SW 1271 (cell line): Measurements from ENCODE around the gene EEF1G.
"Not testable (repeated sequence)": the region's sequence is repeated elsewhere in the genome, so short reads cannot be mapped to it uniquely, and the experiment has no call there.

ENCODE experiments used
- DNase-seq, 2 experiments: peaks; one replicate each; lab custom pipeline; 2025; lab: John Stamatoyannopoulos, UW

Gene EEF1G

GRCh38 chr11:62573592-62574362 lies at the start of gene EEF1G:
TSS of gene EEF1G (minus strand) at chr11:62573891. CDS start at chr11:62573842, 49 bp downstream.
- DNase-seq = peak; percentile 97 to 99

- no peak for DNase-seq
These were observed 48.9 kb upstream of the EEF1G start for GRCh38 chr11:62622476-62623089.

DNA sequence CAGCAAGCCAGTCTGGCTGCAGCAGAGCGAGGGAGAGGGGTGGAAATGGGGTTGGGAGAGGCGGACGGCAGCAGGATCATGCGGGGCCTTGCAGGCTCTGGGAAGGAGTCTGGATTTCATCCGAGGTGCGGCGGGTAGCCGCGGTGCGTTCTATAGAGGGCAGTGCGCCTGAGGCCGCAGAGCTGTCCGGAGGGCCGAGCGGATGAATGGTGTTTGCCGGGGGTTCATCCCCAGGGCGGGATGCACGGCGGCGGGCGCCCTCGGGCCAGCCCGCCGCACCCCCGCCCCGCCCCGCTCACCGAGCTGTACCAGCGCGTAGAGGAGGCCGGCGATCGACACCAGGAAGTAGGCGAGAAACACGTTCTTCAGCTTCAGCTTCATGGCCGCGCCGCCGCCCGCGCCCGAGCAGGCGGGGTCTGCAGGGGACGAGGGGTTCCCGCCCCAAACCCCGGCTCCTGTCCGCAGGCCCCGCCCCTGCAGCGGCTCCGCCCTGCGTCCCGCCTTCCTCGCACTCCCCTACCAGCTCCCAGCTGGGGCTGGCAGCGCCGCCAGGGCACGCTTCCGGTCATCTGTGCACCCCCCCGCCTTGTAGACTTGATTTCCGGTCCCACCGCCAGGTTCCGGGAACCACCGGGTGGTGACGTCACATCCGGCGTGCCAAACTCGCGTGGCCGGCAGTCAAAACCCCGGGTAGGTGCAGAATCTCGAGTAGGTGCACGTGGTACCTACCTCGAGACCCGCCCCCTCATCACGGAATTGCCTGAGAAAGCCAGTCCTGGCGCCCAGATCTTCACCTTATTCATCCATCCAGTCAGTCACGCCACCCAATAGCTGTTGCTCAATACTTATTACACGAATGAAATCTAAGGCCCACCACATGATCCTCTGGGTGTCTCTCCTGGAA lies 48.1 kb upstream of the EEF1G start, which contains the start of gene B3GAT3:
Gene B3GAT3, minus strand, starts transcription at position 420 of the 904 bp plus-strand sequence. Its CDS starts 39 bp downstream, at position 381.
- peak; percentile 91 to 96 for DNase-seq

- no peak for DNase-seq
These were observed 47.4 kb upstream of the EEF1G start for GRCh38 chr11:62621027-62621566.

- not testable (repeated sequence) for DNase-seq
These were observed 43.3 kb upstream of the EEF1G start for GRCh38 chr11:62616957-62617356.

DNA sequence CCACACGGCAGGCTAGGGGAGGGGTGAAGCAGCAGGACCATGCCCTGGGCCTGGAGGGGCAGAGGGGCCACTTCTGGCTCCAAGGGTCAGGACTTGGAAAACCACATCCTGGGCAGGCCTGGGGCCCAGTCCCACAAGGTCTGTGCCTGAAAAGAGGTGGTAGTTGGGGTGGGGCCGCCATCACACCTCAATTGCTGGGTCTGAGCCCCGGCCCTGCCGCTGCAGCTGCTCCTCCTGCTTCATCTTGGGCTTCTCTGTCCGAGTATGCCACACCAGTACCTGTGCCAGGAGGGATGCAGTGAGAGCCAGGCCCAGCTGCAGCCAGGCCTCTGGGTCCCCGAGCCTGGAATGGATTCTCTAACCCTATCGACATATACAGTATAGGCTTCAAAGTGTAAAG lies 41.8 kb upstream of the EEF1G start:
- DNase-seq = no peak

DNA sequence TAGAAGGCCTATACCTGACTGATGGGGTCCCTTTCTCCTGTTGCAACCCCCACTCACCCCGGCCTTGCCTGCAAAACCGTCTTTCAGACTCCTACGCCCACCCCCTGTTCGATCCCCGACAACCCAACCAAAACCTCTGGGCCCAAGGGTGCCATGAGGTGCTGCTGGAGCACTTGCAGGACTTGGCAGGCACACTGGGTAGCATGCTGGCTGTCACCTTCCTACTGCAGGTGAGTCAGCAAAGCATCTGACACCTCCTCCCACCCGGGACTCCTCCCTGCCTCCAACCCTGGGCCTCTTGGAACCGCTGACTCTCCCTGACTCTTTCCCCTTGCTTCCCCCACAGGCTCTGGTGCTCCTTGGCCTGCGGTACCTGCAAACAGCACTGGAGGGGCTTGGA lies 40.6 kb upstream of the EEF1G start:
- no peak for DNase-seq

- no peak for DNase-seq
These were observed 39.6 kb upstream of the EEF1G start for GRCh38 chr11:62613291-62613778.

DNA sequence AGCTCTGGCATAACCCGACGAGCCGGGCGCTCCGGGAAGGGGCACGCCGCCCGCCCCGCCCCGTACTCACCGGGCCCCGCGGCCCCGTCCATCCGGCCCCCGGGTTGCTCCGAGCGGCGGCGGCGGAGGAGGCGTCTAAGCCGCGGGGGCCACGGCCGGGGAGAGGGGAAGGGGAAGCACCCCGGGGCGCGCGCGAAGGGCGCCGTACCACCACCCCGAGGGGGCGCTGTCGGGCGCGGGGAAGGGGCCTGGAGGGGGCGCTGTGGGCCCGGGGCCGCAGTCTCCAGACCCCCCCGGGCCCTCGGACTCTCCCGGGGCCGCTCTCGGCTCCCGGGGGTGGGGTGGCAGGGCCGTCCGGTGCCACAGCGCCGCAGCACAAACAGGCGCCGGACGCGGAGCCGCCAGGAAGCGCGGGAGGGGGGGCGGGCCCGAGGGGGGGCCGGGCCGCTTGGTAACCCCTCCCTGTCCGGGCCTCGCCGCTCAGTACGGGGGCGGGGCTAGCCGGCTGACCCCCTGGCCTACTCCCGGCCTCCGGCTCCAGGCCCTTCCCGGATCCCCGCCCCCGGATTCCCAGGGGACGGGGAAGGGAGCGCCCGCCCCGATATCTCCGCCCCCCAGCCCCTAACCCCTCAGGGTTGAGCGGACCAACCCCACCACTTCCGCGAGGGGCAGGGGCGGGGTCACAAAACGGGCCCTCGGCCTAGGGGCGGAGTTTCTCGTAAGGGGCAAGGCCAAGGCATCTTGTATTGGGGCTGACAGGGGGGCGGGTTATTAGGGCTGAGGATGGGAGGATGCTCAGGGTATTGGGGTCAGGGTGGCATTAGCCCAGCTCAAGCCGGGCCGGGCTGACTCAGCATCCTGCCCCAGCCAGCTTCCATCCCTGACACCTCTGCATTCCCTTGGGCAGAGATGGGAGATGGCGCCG lies 38.9 kb upstream of the EEF1G start, which contains the start of the genes EML3 and ROM1:
Gene EML3, minus strand, starts transcription at position 410 of the 925 bp plus-strand sequence. Its CDS starts 318 bp downstream, at position 92.
Gene ROM1, plus strand, starts transcription at position 892 of the 925 bp plus-strand sequence. Its CDS starts 25 bp downstream, at position 917.
- peak; percentile 69 to 87 for DNase-seq

GRCh38 chr11:62611705-62612365 lies 38.1 kb upstream of the EEF1G start:
- peak in 1 of 2 experiments; percentile 50 for DNase-seq

DNA sequence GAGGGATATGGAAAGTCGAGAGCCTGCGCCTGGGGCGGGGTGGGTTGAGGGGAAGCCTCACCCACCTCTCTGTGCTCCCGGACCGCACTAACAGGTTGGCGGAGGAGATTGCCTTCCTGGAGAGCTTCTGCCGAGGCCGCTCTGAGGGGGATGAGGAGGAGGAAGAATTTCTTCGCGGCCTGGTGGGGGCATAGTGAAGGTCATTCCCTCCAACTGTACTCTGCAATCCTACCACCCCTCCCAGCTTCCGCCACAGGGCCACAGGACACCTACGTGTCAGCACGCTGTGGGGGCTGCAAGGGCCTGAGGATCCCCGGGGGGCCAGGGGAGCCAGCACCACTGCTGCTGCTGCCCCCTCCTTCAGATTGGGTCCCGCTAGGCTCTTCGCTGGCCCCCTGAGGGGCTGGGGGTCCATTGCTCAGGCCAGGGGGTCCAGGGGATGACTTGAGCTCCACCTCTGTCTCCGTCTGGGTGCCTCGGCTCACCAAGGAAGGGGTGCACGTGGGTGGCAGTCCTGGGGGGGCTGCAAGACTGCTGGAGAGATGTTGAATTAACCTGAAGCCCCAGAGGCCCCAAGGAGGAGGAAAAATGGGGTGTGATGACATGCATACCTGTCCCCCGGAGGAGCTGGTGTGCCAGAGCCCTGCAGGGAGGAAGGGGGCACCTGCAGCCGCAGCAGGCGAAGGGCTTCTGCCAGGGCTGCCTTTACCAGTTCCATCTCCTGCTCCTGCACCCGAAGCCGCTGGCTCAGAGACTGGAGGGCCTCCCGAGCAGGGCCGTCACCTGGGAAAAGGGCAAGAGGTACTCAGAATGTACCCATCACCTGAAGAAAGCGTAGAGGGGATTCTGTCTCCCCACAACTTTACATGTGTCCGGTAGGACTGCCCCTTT lies 37.4 kb upstream of the EEF1G start:
- DNase-seq = no peak

GRCh38 chr11:62610403-62610802 lies 36.7 kb upstream of the EEF1G start:
- no peak for DNase-seq

GRCh38 chr11:62608776-62609175 lies 35.1 kb upstream of the EEF1G start:
- DNase-seq = no peak

DNA sequence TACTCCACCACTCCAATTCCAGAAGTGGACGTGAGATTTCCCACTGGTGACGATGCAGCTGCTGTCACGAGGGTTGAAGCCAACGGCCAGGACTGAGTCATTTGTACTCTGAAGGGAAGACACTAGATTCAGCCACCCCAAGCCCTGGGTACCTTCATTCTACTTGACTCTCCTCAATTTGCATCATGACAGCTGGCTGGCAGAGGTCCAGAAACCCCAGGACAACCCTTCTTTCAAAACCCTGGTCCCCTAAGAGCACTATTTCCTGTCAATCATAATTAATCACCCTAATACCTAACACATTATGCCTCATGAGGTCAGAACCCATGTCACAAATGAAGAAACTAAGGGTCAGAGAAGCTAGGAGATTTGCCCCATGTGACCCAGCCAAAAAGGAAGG lies 34.0 kb upstream of the EEF1G start:
- no peak for DNase-seq

GRCh38 chr11:62605902-62606301 lies 32.2 kb upstream of the EEF1G start:
- no peak for DNase-seq

- DNase-seq = no peak
These were observed 31.8 kb upstream of the EEF1G start for GRCh38 chr11:62605467-62605866.

DNA sequence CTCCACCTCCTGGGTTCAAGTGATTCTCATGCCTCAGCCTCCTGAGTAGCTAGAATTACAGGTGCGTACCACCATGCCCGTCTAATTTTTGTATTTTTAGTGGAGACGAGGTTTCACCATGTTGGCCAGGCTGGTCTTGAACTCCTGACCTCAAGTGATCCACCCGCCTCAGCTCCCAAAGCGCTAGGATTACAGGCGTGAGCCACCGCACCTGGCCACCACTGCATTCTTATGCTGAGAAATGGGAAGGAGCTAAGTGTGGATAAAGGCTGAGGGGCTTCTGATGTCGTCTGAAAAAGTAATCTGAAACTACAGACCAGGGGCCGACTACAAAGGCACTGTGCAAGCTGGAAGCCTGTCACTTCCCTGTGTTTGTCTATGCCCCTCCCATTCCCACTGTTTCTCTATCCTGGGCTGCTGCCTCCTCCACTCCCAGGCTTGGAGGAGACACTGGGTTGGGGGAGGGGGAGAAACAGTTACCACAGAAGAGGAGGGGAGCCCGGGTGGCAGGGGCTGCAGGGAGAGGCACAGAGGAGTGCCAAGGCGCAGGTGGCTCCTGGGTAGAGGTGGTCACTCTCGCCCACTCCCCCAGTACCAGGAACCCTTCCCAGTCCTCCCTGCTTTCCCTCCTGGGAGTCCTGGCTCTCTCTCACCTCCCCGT lies 30.9 kb upstream of the EEF1G start:
- peak in 1 of 2 experiments; percentile 14 for DNase-seq

DNA sequence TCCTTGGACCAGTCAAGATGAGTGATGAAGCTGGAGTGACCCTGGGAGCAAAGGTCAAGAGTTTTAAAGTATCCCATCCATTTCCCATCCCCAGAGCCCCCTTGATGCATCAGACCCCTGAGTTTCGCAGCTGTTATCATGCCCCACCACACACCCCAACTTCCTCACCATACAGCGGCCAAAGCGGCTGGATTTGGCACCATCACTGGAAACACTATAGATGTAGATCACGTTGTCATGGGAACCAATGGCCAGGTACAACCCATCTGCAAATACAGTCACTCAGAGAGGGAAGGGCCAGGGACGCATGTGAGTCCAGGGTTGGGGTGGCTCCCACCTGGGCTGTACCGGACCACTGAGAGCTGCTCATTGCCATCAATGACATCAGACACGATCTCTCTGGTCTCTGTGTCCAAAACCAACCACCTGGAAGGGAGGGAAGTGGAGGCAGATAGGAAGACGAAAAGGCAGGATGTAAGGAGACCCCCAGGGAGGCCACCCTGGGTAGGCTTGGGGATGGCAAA lies 30.1 kb upstream of the EEF1G start:
- DNase-seq = no peak
